Measurements from ENCODE around the gene PANX3. TPM values are rescaled to one million over a fixed set of nuclear protein-coding genes. Genes with fewer than 3 reads are reported as not detected.
"Not testable (repeated sequence)": the region's sequence is repeated elsewhere in the genome, so short reads cannot be mapped to it uniquely, and the experiment has no call there.

Gene PANX3
- total and polyA plus RNA-seq, 4 donors, result not detected

- H3K36me3 ChIP-seq (ENCODE audit: control insufficient read depth in 4 of 4, insufficient read depth in 4 of 4, low read length in 4 of 4), result no peaks in the 10 kb centered on the region
- ATAC-seq (ENCODE audit: insufficient read depth, low FRiP score), result no peak
- DNase-seq, result no peak
- H3K9ac ChIP-seq (ENCODE audit: insufficient read depth in 1 of 2, low read length in 2 of 2), result no peak overlapping the region
- H3K9me3 ChIP-seq (ENCODE audit: control insufficient read depth in 4 of 4, insufficient read depth in 3 of 4, low read length in 3 of 4), result peaks cover 0 to 2% (median 0%) of the 10 kb centered on the region in 4 donors
- no peak overlapping the region for H3K27ac ChIP-seq (ENCODE audit: low read depth in 1 of 2, low read length in 1 of 2)
- TF ChIP-seq, protein P1, sequence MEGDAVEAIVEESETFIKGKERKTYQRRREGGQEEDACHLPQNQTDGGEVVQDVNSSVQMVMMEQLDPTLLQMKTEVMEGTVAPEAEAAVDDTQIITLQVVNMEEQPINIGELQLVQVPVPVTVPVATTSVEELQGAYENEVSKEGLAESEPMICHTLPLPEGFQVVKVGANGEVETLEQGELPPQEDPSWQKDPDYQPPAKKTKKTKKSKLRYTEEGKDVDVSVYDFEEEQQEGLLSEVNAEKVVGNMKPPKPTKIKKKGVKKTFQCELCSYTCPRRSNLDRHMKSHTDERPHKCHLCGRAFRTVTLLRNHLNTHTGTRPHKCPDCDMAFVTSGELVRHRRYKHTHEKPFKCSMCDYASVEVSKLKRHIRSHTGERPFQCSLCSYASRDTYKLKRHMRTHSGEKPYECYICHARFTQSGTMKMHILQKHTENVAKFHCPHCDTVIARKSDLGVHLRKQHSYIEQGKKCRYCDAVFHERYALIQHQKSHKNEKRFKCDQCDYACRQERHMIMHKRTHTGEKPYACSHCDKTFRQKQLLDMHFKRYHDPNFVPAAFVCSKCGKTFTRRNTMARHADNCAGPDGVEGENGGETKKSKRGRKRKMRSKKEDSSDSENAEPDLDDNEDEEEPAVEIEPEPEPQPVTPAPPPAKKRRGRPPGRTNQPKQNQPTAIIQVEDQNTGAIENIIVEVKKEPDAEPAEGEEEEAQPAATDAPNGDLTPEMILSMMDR (IDR thresholded peaks at IDR 0.05; ENCODE audit: control extremely low read depth, extremely low read depth), result no peak
- H3K4me3 ChIP-seq, result no peak overlapping the region
- peaks cover 0 to 4% (median 0%) of the 10 kb centered on the region in 3 donors for H3K27me3 ChIP-seq (ENCODE audit: control insufficient read depth in 3 of 3, insufficient read depth in 3 of 3, low read length in 2 of 3)
- H3K4me1 ChIP-seq (ENCODE audit: control insufficient read depth in 5 of 5, insufficient read depth in 5 of 5, low read length in 5 of 5), result no peaks in the 10 kb centered on the region
Measured at GRCh38 chr11:124597626-124598025, 13.6 kb upstream of the PANX3 start.

DNA sequence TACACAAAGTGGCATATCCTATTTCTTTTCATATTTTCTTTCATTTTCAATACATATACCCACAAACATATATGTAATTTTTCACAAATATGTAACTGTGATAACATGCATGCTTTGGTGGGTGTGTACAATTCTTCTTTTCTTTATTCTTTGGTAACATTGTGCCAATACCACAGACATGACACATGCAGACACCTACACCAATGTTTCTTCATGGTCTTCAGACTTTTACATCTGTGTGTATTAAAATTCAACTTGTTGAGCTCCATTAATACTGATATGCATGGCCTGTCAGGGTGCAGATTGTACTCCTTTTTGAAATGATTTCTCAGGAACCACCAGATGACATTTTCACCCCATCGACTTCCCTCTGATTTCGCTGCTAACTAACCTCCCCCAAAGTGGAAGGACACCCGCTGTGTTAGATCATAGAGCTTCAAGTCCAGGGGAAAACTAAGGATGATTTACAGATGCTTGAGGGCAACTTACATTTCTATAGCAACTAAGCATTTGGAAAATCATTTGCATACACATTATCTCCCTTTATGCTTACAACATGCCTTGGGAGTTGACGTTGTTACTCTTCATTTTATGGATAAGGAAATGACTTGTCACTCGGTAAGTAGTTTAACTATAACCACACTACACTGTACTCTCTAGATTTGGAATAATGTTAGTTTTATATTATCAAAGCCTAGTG, 10.5 kb upstream of the PANX3 start:
- DNase-seq (no peak), ATAC-seq (ENCODE audit: insufficient read depth, low FRiP score) (no peak)
- Histone ChIP-seq H3K9me3 (ENCODE audit: control insufficient read depth in 4 of 4, insufficient read depth in 3 of 4, low read length in 3 of 4) (peaks cover 0 to 2% (median 0%) of the 10 kb centered on the region in 4 donors), H3K9ac (ENCODE audit: insufficient read depth in 1 of 2, low read length in 2 of 2) (no peak overlapping the region), H3K27ac (ENCODE audit: low read depth in 1 of 2, low read length in 1 of 2) (no peak overlapping the region), H3K36me3 (ENCODE audit: control insufficient read depth in 4 of 4, insufficient read depth in 4 of 4, low read length in 4 of 4) (no peaks in the 10 kb centered on the region), H3K4me3 (no peak overlapping the region), H3K27me3 (ENCODE audit: control insufficient read depth in 3 of 3, insufficient read depth in 3 of 3, low read length in 2 of 3) (peaks cover 0 to 4% (median 0%) of the 10 kb centered on the region in 3 donors), H3K4me1 (ENCODE audit: control insufficient read depth in 5 of 5, insufficient read depth in 5 of 5, low read length in 5 of 5) (no peaks in the 10 kb centered on the region)
- TF ChIP-seq, protein P1 (IDR thresholded peaks at IDR 0.05; ENCODE audit: control extremely low read depth, extremely low read depth), result no peak
- WGBS, 2 donors, result 62 to 81% methylated on average over 5 of the region's 5 CpGs

- WGBS, 2 donors, result 79 to 86% methylated on average over 3 of the region's 3 CpGs
- peaks cover 0 to 2% (median 0%) of the 10 kb centered on the region in 4 donors for H3K9me3 ChIP-seq (ENCODE audit: control insufficient read depth in 4 of 4, insufficient read depth in 3 of 4, low read length in 3 of 4)
- DNase-seq (no peak), ATAC-seq (ENCODE audit: insufficient read depth, low FRiP score) (no peak)
- H3K27me3 ChIP-seq (ENCODE audit: control insufficient read depth in 3 of 3, insufficient read depth in 3 of 3, low read length in 2 of 3), result peaks cover 0 to 4% (median 0%) of the 10 kb centered on the region in 3 donors
- H3K36me3 ChIP-seq (ENCODE audit: control insufficient read depth in 4 of 4, insufficient read depth in 4 of 4, low read length in 4 of 4), result no peaks in the 10 kb centered on the region
- H3K4me3 ChIP-seq, result no peak overlapping the region
- TF ChIP-seq, protein P1 (IDR thresholded peaks at IDR 0.05; ENCODE audit: control extremely low read depth, extremely low read depth), result no peak
- no peak overlapping the region for H3K9ac ChIP-seq (ENCODE audit: insufficient read depth in 1 of 2, low read length in 2 of 2)
- H3K27ac ChIP-seq (ENCODE audit: low read depth in 1 of 2, low read length in 1 of 2), result no peak overlapping the region
- H3K4me1 ChIP-seq (ENCODE audit: control insufficient read depth in 5 of 5, insufficient read depth in 5 of 5, low read length in 5 of 5), result no peaks in the 10 kb centered on the region
Measured at GRCh38 chr11:124602193-124602592, 9.0 kb upstream of the PANX3 start.

GRCh38 chr11:124602723-124603122, 8.5 kb upstream of the PANX3 start:
- not testable (repeated sequence) for H3K27ac ChIP-seq (ENCODE audit: low read depth in 1 of 2, low read length in 1 of 2); H3K9ac ChIP-seq (ENCODE audit: insufficient read depth in 1 of 2, low read length in 2 of 2); H3K4me3 ChIP-seq; H3K36me3 ChIP-seq (ENCODE audit: control insufficient read depth in 4 of 4, insufficient read depth in 4 of 4, low read length in 4 of 4); H3K9me3 ChIP-seq (ENCODE audit: control insufficient read depth in 4 of 4, insufficient read depth in 3 of 4, low read length in 3 of 4); DNase-seq; ATAC-seq (ENCODE audit: insufficient read depth, low FRiP score); H3K27me3 ChIP-seq (ENCODE audit: control insufficient read depth in 3 of 3, insufficient read depth in 3 of 3, low read length in 2 of 3); H3K4me1 ChIP-seq (ENCODE audit: control insufficient read depth in 5 of 5, insufficient read depth in 5 of 5, low read length in 5 of 5)
- WGBS, 2 donors, result 71 to 92% methylated on average over 3 of the region's 3 CpGs
